ENCODE data around the gene HDAC4. TPM values are rescaled to one million over a fixed set of nuclear protein-coding genes. Genes with fewer than 3 reads are reported as not detected.
A peak's percentile ranks its signal among the peaks of the same experiment; 100 is the strongest.
"Not testable (repeated sequence)": the region's sequence is repeated elsewhere in the genome, so short reads cannot be mapped to it uniquely, and the experiment has no call there.

HDAC4 gene
- total and polyA plus RNA-seq, 9 of the 15 experiments (the other 6 are each of a cell fraction or from before 2014, with no cell fraction given) = 0.11 to 20.2 (median 4.0) TPM

DNA sequence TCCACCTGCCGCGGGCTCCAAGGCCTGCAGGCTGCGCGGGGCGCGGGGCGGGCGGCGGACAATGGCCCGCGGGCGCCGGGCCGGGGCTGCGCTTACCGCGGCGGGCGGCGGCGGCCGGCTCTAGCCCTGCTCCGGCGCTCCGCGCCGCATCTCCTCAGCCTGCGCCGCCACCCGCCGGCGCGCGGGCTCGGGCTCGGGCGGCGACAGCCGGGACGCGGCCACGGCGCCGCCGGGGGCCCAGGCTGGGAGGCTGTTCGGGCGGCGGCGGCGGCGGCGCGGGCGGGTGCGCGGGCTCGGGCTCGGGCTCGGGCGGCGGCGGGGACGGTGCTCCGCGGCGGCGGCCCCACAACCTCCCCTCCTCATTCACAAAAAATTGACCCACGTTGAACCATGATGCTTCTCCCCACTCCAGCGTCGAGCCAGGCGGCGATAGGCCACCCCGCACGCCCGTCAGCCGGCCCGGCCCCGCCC, at the start of gene HDAC4 (continued):
- TF ChIP-seq CEBPG (CRISPR knock-in tag; IDR thresholded peaks at IDR 0.05) = peak; percentile 64; the same call in 1 of the 2 replicates
- TF ChIP-seq CEBPG (tag; conservative IDR thresholded peaks at IDR 0.05 in 1 of 2, IDR thresholded peaks at IDR 0.05 in 1 of 2) = no peak
- TF ChIP-seq SMARCC2 (IDR thresholded peaks at IDR 0.05; ENCODE audit: low read depth) = no peak

DNA sequence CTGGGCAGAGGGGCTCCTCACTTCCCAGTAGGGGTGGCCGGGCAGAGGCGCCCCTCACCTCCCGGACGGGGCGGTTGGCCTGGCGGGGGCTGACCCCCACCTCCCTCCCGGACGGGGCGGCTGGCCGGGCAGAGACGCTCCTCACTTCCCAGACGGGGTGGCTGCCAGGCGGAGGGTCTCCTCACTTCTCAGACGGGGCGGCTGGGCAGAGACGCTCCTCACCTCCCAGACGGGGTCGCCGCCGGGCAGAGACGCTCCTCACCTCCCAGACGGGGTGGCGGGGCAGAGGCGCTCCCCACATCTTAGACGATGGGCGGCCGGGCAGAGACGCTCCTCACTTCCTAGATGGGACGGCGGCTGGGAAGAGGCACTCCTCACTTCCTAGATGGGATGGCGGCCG, 48.6 kb upstream of the HDAC4 start:
- H3K9me1 ChIP-seq (ENCODE audit: control insufficient read depth, insufficient read depth, low read length); H3K27me3 ChIP-seq (ENCODE audit: control insufficient read depth in 2 of 2, insufficient read depth in 2 of 2, low read length in 2 of 2); CTCF ChIA-PET (ENCODE audit: low intra/inter-chr PET ratio); H3K4me3 ChIP-seq; H2AFZ ChIP-seq (ENCODE audit: low read depth, low read length); H3K9me3 ChIP-seq (replicated peaks; ENCODE audit: control insufficient read depth, insufficient read depth, low read depth, low read length); H3K27ac ChIP-seq (ENCODE audit: extremely low read depth, low read depth, low read length); intact Hi-C loops (cut with micrococcal nuclease); H3K4me2 ChIP-seq (ENCODE audit: insufficient read depth, low read length); H3K79me2 ChIP-seq (ENCODE audit: control insufficient read depth, insufficient read depth, low read length); DNase-seq (ENCODE audit: extremely low read depth in 1 of 4, low spot score in 3 of 4); BruUV-seq (replicated peaks); H3K4me1 ChIP-seq (replicated peaks in 1 of 2; ENCODE audit: control insufficient read depth in 2 of 2, insufficient read depth in 2 of 2, low read length in 2 of 2); H3K36me3 ChIP-seq (ENCODE audit: control insufficient read depth, insufficient read depth, low read length); FAIRE-seq; H4K20me1 ChIP-seq (replicated peaks; ENCODE audit: control insufficient read depth, insufficient read depth, low read length); in situ Hi-C loops (cut with MboI); H3K9ac ChIP-seq (ENCODE audit: insufficient read depth in 1 of 2, low read depth in 2 of 2, low read length in 2 of 2); POLR2A ChIA-PET; ATAC-seq: not testable (repeated sequence)
- 7% methylated on average over 3 of the region's 32 CpGs for WGBS (ENCODE audit: insufficient coverage, low coverage, missing lambda C conversion rate)
